Measurements from ENCODE around the gene EHF. TPM values are rescaled to one million over a fixed set of nuclear protein-coding genes. Genes with fewer than 3 reads are reported as not detected.

The EHF gene
- total and polyA plus RNA-seq, 2 of the 13 experiments (the other 11 are each of a cell fraction or from before 2014, with no cell fraction given), result 0.04 to 0.46 TPM

DNA sequence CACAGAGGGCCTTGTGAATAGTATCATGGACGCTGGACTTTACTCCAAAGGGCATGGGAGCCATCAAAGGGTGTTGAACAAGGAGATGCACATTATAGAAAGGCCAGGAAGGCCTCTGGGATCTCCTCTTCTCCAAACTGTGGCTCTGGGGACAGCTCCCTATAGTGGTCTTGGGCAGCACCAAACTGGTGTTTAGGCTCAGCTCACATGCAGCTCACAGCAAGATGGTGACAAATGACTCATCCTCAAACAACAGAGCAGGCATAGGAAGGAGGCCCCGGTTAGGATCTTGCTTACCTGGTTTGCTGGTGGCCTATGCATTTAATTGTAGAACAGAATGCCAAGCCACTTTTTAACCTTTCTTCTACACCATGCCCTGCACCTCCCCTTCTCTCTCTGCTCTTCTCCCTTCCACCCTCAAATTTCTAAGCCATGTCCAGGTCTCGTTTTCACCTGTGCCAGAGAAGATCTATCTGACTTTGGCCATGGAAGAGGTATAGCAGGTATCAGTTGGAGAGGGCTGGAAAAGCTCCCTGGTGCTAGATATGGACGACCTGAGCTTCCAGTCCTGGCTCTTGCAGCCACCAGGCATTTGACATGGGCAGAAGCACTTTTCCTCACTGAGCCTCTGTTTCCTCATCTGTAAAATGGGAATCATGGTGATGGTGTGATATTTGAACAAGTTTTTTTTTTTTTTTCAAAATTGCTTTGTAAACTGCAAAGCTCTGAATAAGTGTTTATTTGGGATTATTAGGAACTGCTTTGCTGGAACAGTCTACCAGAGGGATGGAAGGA is 14.4 kb upstream of the EHF start (continued):
- TF ChIP-seq, protein P1, sequence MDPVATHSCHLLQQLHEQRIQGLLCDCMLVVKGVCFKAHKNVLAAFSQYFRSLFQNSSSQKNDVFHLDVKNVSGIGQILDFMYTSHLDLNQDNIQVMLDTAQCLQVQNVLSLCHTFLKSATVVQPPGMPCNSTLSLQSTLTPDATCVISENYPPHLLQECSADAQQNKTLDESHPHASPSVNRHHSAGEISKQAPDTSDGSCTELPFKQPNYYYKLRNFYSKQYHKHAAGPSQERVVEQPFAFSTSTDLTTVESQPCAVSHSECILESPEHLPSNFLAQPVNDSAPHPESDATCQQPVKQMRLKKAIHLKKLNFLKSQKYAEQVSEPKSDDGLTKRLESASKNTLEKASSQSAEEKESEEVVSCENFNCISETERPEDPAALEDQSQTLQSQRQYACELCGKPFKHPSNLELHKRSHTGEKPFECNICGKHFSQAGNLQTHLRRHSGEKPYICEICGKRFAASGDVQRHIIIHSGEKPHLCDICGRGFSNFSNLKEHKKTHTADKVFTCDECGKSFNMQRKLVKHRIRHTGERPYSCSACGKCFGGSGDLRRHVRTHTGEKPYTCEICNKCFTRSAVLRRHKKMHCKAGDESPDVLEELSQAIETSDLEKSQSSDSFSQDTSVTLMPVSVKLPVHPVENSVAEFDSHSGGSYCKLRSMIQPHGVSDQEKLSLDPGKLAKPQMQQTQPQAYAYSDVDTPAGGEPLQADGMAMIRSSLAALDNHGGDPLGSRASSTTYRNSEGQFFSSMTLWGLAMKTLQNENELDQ (CRISPR knock-in tag; IDR thresholded peaks at IDR 0.05; ENCODE audit: borderline replicate concordance), result no peak
- TF ChIP-seq NFKBIZ (CRISPR knock-in tag; IDR thresholded peaks at IDR 0.05) (no peak), KLF12 (CRISPR knock-in tag; IDR thresholded peaks at IDR 0.05; ENCODE audit: borderline replicate concordance) (no peak), ZNF781 (CRISPR knock-in tag; IDR thresholded peaks at IDR 0.05; ENCODE audit: borderline replicate concordance, not compliant biosample characterization) (no peak), ZNF878 (CRISPR knock-in tag; IDR thresholded peaks at IDR 0.05) (no peak), BRF2 (CRISPR knock-in tag; IDR thresholded peaks at IDR 0.05) (no peak)
- TF ChIP-seq, protein P2, sequence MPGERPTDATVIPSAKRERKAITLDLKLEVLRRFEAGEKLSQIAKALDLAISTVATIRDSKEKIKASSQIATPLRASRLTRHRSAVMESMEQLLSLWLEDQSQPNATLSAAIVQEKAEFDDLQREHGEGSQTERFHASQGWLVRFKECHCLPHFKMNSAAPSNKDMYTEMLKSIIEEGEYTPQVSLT (CRISPR knock-in tag; IDR thresholded peaks at IDR 0.05; ENCODE audit: borderline replicate concordance, low read depth), result no peak
- TF ChIP-seq, protein P3, sequence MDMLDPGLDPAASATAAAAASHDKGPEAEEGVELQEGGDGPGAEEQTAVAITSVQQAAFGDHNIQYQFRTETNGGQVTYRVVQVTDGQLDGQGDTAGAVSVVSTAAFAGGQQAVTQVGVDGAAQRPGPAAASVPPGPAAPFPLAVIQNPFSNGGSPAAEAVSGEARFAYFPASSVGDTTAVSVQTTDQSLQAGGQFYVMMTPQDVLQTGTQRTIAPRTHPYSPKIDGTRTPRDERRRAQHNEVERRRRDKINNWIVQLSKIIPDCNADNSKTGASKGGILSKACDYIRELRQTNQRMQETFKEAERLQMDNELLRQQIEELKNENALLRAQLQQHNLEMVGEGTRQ (IDR thresholded peaks at IDR 0.05; ENCODE audit: low read depth, low read length), result no peak
- TF ChIP-seq, protein P3 (CRISPR knock-in tag; IDR thresholded peaks at IDR 0.05; ENCODE audit: borderline replicate concordance), result no peak

Data from HepG2 (cell line).